NT2/D1 (cell line): ENCODE measurements around the gene BPIFB2.
A peak's percentile ranks its signal among the peaks of the same experiment; 100 is the strongest.

Experiments used
- DNase-seq: peaks from one replicate; pipeline ENCODE4 v3.0.0-alpha.2; 2011; ENCODE audit warnings: low read depth, low spot score
- H3K27me3 ChIP-seq: 2 replicates; pipeline ENCODE4 v1.6.0; 2011; ENCODE audit warnings: mild to moderate bottlenecking; ENCODE audit not compliant: insufficient read length, insufficient read depth
- H3K36me3 ChIP-seq: 2 replicates; pipeline ENCODE4 v1.6.1; 2011; ENCODE audit warnings: mild to moderate bottlenecking, low read length, mixed read lengths; ENCODE audit not compliant: insufficient read depth, insufficient read length
- H3K4me1 ChIP-seq: 2 replicates; pipeline ENCODE4 v1.5.1; 2011; ENCODE audit not compliant: insufficient read depth, insufficient read length
- H3K4me3 ChIP-seq: 2 replicates; pipeline ENCODE4 v1.5.1; 2011; ENCODE audit warnings: low read depth; ENCODE audit not compliant: insufficient read length
- H3K9ac ChIP-seq: 2 replicates; pipeline ENCODE4 v1.6.0; 2011; ENCODE audit warnings: low read depth; ENCODE audit not compliant: insufficient read length
- H3K9me3 ChIP-seq: 2 replicates; pipeline ENCODE4 v1.5.1; 2011; ENCODE audit warnings: mild to moderate bottlenecking, low read length; ENCODE audit not compliant: insufficient read depth
- SUZ12 ChIP-seq: IDR thresholded peaks from 2 replicates; pipeline ENCODE4 v1.6.1; 2011; ENCODE audit not compliant: insufficient read length, insufficient read depth; ENCODE audit errors: extremely low read depth
- YY1 ChIP-seq: IDR thresholded peaks from 2 replicates; pipeline ENCODE4 v1.6.1; 2011; ENCODE audit not compliant: insufficient read length, insufficient read depth
- ZNF274 ChIP-seq: IDR thresholded peaks from 2 replicates; pipeline ENCODE4 v1.6.1; 2011; ENCODE audit warnings: mild to moderate bottlenecking, low read depth, low read length

Gene BPIFB2

GRCh38 chr20:33002087-33002808, 5.3 kb upstream of the BPIFB2 start:
- Histone ChIP-seq H3K4me1 (peaks cover 7% of the 10 kb centered on the region), H3K9ac (no peak overlapping the region), H3K4me3 (no peak overlapping the region), H3K36me3 (no peaks in the 10 kb centered on the region), H3K27me3 (no peaks in the 10 kb centered on the region), H3K9me3 (peaks cover 10% of the 10 kb centered on the region)
- DNase-seq, result no peak
- TF ChIP-seq SUZ12 (no peak), YY1 (no peak)

DNA sequence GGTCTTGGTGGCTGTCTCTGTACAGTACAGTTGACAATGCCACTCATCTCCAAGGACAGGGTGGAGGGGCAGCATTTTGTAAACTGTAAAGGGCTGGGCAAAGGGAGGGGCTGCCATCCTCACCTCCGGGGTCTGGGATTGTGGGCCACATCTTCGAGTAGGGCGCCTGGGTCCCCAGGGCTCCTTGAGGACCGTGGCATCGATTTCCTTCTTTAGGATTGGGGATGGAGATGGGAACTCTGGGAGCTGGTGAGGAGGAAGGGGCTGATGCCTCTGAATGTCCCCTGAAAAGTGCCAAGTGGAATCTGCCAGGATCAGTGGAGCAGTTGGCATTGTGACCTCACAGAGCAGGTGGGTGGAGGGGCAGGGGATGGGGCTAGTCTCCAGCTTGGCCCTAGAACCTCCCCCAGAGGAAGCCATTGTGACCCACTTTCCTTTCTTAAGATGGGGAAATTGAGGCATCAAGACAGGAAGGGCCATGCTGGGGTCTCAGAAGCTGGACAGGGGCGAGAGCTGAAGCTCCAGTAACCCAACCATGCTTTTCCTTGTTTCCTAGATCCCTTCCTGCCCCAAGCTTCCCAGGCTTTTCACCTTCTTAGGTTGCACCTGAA, 3.3 kb upstream of the BPIFB2 start, which contains the start of gene SUN5:
Gene SUN5, minus strand, starts transcription at position 293 of the 611 bp plus-strand sequence. Its CDS starts 93 bp downstream, at position 200.
- Histone ChIP-seq H3K27me3 (no peaks in the 10 kb centered on the region), H3K9me3 (peaks cover 10% of the 10 kb centered on the region), H3K36me3 (no peaks in the 10 kb centered on the region), H3K9ac (no peak within 1 kb of the TSS), H3K4me1 (peaks cover 7% of the 10 kb centered on the region), H3K4me3 (no peak within 1 kb of the TSS)
- DNase-seq, result no peak
- no peak for TF ChIP-seq SUZ12
- TF ChIP-seq YY1, result no peak
- TF ChIP-seq ZNF274, result no peak

DNA sequence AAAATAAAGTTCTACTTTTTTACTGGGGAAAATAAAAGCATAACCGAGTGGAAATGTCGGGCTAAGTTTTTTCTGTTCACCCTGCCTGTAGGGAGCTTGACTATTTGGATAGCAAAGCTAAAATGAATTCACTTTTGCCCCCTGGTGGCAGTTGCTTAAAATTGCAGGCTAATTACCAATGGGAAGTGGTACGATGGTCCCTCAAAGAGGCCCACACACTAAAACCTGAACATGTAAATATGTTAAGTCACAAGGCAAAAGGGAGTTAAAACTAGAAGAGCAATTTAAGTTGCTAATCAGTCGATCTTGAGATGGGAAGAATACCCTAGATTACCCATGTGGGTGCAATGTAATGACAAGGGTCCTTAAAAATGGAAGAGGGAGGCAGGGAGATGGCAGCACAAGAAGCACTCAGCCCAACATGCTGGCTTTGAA, 2.4 kb upstream of the BPIFB2 start:
- no peak for TF ChIP-seq ZNF274
- no peak for TF ChIP-seq SUZ12
- no peak for TF ChIP-seq YY1
- no peaks in the 10 kb centered on the region for H3K36me3 ChIP-seq
- peak; percentile 32 for DNase-seq
- H3K4me1 ChIP-seq, result peaks cover 6% of the 10 kb centered on the region
- H3K4me3 ChIP-seq, result no peak overlapping the region
- H3K9ac ChIP-seq, result no peak overlapping the region
- H3K27me3 ChIP-seq, result no peaks in the 10 kb centered on the region
- H3K9me3 ChIP-seq, result peaks cover 10% of the 10 kb centered on the region

DNA sequence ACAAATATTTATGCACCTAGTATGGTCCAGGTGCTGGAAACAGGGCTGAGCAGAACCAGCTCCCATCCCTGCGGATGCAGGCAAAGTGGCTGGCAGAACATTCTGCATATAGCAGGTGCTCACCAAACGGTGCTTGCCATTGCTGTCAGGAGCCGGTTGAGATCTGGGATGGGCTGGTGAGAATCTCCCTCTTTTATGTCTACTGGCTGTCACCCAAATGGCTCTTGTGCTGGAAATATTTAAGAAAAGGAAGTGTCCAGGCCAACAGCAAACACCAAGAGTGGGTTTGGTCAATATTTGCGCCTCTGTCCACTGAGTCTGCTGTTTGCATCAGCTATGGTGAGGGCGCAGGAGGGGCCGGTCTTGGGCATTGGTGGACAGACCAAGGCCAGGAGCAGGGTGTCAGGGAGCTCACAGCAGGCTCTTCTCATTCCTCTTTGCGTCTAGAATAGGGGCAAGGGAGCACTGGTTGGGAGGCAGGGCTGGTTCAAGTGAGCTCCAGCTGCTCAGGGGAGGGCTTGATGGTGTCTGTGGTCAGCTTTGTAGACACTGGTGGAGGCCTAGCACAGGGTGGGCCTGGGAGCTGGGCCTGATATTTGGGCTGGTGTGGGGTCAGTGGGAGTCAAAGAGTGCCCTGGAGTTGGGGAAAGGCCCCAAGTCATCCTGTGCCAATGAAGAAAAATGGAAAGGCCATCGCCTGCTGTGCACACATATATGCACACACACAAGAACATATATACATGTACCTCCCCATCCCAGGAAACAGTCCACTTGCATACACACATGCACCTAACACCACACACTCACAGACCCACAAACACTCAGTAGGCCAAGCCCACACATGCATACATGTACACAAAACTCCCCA, 1.4 kb upstream of the BPIFB2 start:
- Histone ChIP-seq H3K4me1 (peaks cover 3% of the 10 kb centered on the region), H3K9ac (no peak overlapping the region), H3K9me3 (peaks cover 10% of the 10 kb centered on the region), H3K4me3 (no peak overlapping the region), H3K36me3 (no peaks in the 10 kb centered on the region), H3K27me3 (peaks cover 3% of the 10 kb centered on the region)
- no peak for DNase-seq
- TF ChIP-seq SUZ12, result no peak
- no peak for TF ChIP-seq YY1
- TF ChIP-seq ZNF274, result no peak

DNA sequence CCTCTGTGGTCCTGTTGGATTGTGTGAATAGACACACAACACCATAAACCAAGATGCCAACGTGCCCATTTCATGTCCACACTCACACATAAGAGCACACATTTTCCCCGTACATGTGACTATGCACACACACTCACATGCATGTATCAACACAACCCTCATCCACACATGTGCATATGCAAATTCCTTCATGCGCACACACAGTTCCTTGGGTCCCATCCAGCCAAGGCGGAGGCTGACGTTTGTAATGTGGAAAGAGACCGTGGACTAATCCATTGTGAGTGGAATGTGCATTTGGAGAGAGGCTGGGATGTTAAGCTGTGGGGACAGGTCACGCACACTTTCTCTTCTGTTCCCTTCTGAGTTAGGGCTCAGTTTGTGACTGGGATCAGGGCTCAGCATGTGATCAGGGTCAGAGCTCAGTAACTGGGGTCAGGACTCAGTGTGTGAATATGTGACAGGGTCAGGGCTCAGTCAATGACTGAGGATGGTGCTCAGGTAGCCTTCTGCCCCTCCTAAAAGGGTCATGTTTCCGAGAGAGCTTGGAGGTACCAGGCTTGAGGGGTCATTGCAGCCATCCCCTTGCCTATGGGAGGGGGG, 628 bp upstream of the BPIFB2 start:
- no peak for TF ChIP-seq ZNF274
- Histone ChIP-seq H3K4me1 (peaks cover 2% of the 10 kb centered on the region), H3K4me3 (no peak overlapping the region), H3K9ac (no peak overlapping the region), H3K9me3 (peaks cover 10% of the 10 kb centered on the region), H3K27me3 (peaks cover 3% of the 10 kb centered on the region), H3K36me3 (no peaks in the 10 kb centered on the region)
- no peak for DNase-seq

GRCh38 chr20:33008336-33009213, 1.1 kb downstream of the BPIFB2 start:
- no peak overlapping the region for H3K9ac ChIP-seq
- TF ChIP-seq SUZ12 (no peak), ZNF274 (no peak), YY1 (no peak)
- H3K4me1 ChIP-seq, result peaks cover 5% of the 10 kb centered on the region

More at GRCh38 chr20:33008336-33009213, 1.1 kb downstream of the BPIFB2 start:
- H3K36me3 ChIP-seq, result no peaks in the 10 kb centered on the region
- peaks cover 10% of the 10 kb centered on the region for H3K9me3 ChIP-seq
- no peak overlapping the region for H3K4me3 ChIP-seq
- H3K27me3 ChIP-seq, result peaks cover 3% of the 10 kb centered on the region
- DNase-seq, result no peak
